NCI-H524 treated with DMSO at 0.1 percent for 48 hours (cell line): ENCODE measurements around the gene RMI2.

Source experiments
- DNase-seq: peaks from one replicate; lab custom pipeline; 2025; lab: John Stamatoyannopoulos, UW

RMI2 gene

GRCh38 chr16:11328172-11329070 lies 16.8 kb upstream of the RMI2 start:
- no peak for DNase-seq

- DNase-seq: no peak
Measured at GRCh38 chr16:11329071-11329491, 16.2 kb upstream of the RMI2 start.

GRCh38 chr16:11329891-11330290 lies 15.4 kb upstream of the RMI2 start:
- DNase-seq: no peak

- DNase-seq: no peak
Measured at GRCh38 chr16:11330526-11331237, 14.6 kb upstream of the RMI2 start.

GRCh38 chr16:11331967-11332366 lies 13.3 kb upstream of the RMI2 start:
- DNase-seq: no peak

GRCh38 chr16:11333010-11333409 lies 12.2 kb upstream of the RMI2 start:
- no peak for DNase-seq

- no peak for DNase-seq
Measured at GRCh38 chr16:11333702-11334101, 11.6 kb upstream of the RMI2 start.

GRCh38 chr16:11334831-11335404 lies 10.3 kb upstream of the RMI2 start:
- no peak for DNase-seq

GRCh38 chr16:11339075-11339474 lies 6.2 kb upstream of the RMI2 start:
- no peak for DNase-seq

- no peak for DNase-seq
Measured at GRCh38 chr16:11340710-11341109, 4.5 kb upstream of the RMI2 start.

- no peak for DNase-seq
Measured at GRCh38 chr16:11341371-11341770, 3.9 kb upstream of the RMI2 start.

- DNase-seq: no peak
Measured at GRCh38 chr16:11342021-11342855, 3.0 kb upstream of the RMI2 start.

GRCh38 chr16:11346700-11347319 lies 1.6 kb downstream of the RMI2 start:
- no peak for DNase-seq

- no peak for DNase-seq
Measured at GRCh38 chr16:11347831-11348230, 2.6 kb downstream of the RMI2 start.

GRCh38 chr16:11348737-11349598 lies 3.7 kb downstream of the RMI2 start:
- DNase-seq: no peak

GRCh38 chr16:11349599-11350276 lies 4.5 kb downstream of the RMI2 start:
- no peak for DNase-seq

GRCh38 chr16:11350519-11350918 lies 5.3 kb downstream of the RMI2 start:
- DNase-seq: no peak

GRCh38 chr16:11350921-11351335 lies 5.7 kb downstream of the RMI2 start:
- DNase-seq: no peak

- no peak for DNase-seq
Measured at GRCh38 chr16:11353158-11353557, 7.9 kb downstream of the RMI2 start.

- DNase-seq: no peak
Measured at GRCh38 chr16:11354407-11354732, 9.1 kb downstream of the RMI2 start.
